ENCODE data around the gene TRAK1.

Gene TRAK1

DNA sequence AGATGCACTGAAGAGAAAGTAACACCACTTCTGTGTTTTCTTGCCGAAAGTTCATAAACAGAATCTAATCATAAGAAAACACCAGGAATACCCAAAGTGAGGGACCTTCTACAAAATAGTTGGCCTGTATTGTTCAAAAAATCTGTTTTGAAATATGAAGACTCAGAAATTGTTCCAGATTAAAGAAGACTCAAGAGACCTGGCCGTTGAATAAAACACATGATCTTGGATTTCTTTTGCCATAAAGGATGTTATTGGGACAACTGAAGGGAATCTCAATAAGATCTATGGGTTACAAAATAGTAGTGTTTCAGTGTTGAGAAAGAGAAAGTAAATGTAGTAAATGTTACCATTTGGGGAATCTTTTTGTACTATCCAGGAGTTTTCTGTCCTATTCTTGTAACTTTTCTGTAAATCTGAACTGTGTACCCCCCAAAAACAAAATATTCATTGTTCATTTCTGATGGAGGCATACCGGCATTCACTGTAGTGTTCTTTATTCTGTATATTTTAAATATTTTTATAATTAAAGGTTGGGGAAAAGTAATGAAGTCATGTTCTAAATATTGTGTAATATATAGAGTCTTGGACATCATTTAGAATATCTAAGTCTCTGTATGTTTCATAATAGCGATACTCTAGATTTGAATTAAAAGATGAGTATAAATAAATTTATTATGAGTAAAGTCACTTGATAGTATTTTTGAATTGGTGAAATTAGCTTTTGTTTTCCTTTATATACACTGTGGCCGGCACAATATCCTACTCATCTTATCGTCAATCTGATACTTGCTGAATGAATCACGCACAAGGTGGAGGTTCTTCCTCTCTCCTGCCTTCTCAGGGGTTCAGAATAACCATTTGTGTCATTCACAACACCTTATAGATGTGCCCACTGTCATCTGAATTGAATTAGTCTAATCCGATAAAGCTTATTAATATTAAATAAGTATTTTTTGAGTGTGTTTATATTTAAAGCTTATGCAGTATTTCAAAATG is 66.7 kb downstream of the TRAK1 start:
- DNase-seq (ENCODE audit: low read depth): no peak

GRCh38 chr3:42159147-42159546 is 68.0 kb downstream of the TRAK1 start:
- DNase-seq (ENCODE audit: low read depth): no peak

GRCh38 chr3:42159706-42160472 is 68.7 kb downstream of the TRAK1 start:
- DNase-seq (ENCODE audit: low read depth): no peak

DNA sequence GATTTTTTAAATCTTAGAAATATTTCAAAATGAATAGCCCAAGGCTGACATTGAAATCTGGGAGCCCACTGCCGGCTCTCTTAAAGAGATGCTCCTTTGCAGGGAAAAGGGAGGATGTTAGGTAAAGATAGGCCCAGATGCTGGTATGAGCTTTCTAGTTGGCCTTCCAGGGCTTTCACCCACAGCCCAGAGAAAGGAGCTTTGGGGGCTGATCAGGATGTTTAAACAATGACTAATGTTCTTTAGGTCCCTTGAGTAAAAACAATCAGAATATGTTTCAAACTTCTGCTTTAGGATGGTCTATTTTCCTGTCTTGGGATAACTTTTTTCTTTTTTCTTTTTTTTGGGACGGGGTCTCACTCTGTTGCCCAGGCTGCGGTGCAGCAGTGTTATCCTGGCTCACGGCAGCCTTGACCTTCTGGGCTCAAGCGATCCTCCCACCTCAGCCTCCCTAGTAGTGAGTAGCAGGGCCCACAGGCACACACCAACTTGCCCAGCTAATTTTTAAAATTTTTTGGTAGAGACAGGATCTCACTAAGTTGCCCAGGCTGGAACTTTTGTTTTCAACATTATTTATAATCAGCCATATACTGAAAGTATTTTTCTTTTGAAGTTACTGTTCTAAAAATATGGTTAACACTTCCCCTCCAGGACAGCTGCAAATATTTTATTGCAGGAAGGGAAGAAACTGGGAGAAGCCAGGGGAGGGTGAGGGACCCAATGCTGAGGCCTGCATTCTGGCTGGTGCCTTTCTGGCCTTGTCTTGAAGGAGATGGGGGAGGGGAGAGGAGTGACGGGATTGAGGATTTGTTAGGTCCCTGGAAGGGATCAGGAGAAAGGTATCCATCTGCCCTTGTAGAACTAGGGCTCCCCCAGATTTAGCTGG is 70.1 kb downstream of the TRAK1 start:
- DNase-seq (ENCODE audit: low read depth): no peak

DNA sequence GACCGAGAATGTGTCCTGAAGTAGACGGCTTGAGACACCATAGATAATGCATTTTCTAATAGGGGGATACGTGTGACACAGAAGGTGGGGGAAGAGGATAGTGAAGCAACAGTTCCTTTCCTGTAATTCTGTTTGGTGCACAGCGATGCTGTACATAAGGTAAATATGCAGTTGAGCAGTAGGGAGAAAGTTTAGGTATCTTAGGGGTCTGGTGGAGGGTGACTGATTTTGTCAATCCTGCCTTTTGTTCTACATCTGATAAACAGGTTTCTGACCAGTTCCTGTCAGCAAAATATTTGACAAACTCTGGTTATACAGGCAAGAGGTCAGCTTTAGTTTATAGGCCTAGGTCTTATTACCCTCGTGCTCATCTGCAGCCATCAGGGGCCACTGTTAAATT is 71.3 kb downstream of the TRAK1 start:
- no peak for DNase-seq (ENCODE audit: low read depth)

GRCh38 chr3:42163622-42164244 is 72.6 kb downstream of the TRAK1 start:
- no peak for DNase-seq (ENCODE audit: low read depth)

DNA sequence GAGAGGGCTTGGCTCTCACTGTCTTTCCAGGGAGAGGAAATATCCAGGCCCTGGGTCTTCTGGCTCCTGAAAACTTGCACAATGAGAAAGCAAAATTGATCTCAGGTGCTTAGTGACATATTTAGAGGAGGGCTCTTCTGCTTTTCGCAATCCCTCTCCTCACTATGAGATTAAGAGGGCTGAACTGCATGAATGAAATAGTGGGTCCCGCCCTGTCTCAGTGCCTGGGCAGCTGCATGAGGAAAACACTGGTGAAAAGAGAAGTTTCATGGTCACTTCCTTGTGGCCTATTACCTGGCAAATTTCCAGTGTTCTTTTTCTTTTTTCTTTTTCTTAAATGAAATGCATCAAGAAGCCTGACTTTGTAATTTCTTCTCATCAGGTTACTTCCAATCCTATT is 73.5 kb downstream of the TRAK1 start:
- no peak for DNase-seq (ENCODE audit: low read depth)

GRCh38 chr3:42165211-42165610 is 74.1 kb downstream of the TRAK1 start:
- DNase-seq (ENCODE audit: low read depth): no peak

- no peak for DNase-seq (ENCODE audit: low read depth)
Observed at GRCh38 chr3:42166214-42166613, 75.1 kb downstream of the TRAK1 start.

GRCh38 chr3:42166662-42167300 is 75.6 kb downstream of the TRAK1 start:
- no peak for DNase-seq (ENCODE audit: low read depth)

DNA sequence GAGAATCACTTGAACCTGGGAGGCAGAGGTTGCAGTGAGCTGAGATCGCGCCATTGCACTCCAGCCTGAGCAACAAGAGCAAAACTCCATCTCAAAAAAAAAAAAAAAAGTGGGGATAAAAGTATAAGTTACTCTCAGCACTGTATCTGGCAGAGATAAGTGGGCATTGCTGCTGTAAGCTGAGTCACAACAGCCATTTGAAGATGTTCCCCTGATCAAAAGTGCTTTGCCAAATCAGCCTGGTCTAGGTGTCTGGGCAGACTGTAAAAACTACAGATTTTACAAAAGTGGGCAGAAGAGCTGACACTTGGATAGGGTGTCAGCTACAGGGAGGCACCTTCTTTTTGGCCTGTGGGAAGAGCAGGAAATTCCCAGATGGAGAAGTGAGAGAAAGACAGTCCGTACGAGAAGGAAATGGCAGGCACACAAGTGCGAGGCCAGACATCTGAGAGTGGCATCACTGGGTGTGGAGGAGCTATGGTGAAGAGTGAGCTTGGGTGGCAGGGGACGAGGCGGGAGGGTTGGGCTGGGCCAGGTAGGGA is 78.5 kb downstream of the TRAK1 start:
- no peak for DNase-seq (ENCODE audit: low read depth)

DNA sequence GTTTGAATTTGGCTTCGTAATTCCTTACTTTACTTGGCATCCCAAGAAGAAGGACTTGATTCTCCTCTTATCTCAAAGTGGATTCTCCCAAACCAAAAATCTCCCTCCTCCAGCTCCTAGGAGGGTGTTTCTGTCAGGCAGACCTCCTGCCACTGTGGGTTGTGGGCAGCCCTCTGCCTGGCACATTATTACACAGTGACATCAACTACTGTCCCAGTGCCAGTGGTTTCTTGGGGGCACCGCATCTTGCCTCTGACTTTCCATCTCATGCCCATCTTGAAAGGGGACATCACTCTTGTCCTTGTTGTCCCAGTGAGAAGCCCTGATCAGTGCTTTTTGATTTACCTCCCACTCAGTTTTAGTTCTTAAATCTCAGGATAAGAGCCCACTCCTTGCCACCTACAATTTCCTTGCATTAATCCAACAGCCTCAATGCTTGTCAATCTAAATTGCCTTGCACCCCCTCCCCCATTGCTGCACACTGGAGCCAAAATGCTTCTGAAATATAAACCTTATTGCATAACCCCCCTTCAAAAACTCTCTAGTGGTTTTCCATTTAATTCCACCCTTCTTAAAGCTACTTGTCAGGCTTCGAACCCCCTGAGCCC is 81.0 kb downstream of the TRAK1 start:
- no peak for DNase-seq (ENCODE audit: low read depth)

DNA sequence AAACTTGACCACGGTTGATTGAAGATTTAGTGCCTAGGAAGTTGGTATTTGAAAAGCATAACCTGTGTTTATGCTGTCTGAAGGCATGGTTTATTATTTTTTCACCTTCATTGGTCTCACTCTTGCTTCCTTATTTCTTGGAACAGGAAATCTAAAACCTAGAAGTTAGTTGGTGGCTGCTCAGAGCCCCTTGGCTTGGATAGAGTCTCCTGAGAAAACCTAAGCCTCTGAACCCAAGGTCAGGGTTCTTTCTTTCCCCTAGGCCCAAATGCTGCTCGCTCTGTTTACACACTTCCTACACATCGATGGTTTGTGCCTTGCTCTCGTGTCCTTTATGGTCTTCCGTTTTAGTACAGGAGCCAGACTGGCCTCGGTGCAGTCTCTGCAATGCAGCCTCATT is 82.2 kb downstream of the TRAK1 start:
- DNase-seq (ENCODE audit: low read depth): no peak

DNA sequence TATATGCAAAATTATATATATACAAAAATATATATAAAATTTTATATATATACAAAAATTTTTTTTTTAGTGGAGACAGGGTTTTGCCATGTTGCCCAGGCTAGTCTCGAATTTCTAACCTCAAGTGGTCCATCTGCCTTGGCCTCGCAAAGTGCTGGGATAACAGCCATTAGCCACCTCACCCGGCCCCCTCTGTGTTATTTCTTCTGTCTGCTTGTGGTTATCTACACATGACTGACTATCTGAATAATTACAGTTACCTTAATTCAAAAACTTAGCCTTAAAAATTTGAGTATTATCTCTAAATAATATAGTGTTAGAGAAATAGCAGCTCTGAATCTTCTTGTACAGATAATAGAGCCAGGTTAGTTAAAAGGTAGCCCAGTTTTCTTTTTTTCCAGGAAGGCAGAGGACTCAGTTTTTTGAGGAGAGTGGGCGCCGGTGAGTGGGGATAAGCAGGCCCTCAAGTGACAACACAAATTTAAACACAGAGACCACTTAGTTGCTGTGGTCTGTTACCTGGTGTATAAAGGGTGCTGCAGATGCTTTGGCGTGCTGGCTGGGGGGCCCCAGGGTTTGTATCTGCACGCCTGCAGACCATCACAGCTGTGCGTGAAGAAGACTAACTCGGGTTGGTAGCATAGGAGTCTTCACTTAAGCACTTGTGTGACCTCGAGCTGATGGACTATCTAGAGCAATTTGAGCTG is 83.7 kb downstream of the TRAK1 start:
- DNase-seq (ENCODE audit: low read depth): no peak

DNA sequence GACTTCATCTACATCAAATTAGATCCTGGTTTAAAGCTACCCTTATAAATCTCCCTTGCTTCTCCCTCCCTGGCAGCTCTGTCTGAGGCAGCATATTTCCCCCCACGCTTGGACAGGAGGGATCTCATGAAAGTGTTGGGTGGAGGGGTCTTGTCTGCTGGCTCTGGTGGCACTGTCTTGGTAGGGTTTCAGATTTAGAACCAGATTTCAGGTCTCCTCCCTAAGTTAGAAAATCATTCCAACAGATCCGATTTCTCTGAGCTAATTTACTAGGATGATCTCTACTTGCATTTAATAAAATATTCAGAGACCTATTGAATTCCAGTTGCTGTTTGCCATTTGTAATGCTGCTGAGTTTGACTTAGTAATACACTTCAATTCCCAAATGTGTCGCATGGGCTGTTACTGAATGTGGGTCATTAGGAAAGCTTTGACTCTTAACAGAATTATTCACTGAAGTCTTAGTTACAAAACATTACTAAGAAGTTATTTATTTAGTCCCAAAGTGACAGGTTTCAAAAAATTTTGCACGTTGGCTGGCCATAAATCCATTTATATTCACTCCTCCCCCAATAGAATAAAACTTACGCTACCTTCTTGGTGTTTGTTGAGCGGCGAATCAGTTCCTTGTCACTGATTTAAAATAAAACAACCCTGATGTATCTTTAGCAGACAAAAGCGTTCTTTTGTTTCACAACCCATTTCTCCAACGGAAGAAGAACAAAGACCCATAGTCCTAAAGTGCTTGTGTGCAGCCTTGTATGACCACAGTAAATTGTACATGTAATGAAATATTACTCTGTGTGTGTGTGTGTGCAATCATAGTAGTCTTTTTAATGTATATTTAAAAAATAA is 84.5 kb downstream of the TRAK1 start:
- DNase-seq (ENCODE audit: low read depth): no peak

DNA sequence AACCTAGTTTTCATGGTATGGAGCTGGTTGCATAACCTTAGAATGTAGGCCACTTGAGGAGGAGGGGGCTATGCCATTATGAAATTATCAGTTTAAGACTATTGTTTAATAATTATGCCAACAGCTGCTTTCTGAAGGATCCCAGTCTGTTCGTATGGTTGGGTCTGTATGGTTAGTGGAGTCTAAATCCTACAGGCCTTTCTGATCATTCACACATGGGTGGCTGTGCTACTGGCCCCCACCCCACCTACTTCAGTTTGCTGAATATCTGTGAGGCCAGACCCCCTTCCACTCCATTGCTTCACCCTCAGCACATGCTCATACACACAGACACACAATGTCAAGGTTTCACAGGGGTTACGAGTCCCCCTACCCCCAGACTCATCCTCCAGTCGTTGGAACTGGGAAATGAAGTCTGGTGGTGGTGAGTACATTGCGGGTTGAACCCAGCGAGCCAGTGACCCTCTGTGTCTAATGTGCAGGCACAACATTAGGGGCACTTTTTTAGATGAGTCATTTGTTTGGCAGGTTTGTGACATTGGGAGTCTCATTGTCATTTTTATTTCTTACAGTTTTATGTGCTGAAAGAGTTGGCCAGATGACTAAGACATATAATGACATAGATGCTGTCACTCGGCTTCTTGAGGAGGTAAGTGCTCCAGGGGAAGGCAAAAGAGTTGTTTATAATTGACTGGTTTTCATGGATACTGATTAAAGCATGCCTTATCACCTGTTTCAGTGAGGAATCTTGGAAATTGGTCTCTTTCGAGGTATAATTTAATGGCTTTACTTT is 85.3 kb downstream of the TRAK1 start:
- no peak for DNase-seq (ENCODE audit: low read depth)

DNA sequence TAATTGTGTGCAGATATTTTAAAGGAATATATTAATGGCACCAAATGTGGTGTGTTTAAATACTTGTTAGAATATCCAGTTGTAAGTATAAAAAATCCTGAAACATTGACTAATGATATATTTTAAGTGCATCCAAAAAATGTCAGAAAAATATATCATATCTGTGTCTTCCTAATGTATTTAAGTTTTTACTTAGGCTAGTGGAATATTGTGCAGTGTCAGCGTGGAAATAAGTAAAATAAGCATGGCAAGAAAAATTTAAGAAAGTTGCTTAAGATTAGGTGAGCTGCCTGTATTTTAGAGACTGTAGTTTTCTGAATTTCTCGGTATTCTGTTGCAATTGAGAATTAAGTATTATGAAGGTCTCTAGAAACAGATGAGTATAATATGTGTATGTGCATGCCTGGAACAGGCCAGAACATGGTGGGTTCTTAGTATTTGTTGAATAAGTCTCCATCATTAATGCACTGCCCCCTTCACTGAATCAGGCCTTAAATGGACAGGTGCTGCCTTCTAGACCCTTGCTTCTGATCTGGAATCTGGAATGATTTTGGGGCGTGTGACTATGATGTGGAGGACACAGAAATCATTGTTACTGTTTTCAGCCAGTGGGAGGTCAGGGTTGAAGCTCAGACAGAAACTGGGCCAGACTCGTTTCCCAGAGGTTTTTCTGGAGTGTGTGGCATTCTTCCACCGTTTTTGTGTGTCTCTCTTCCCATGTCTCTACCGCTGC is 86.1 kb downstream of the TRAK1 start:
- no peak for DNase-seq (ENCODE audit: low read depth)
